ENCODE measurements around the gene COL16A1.

The COL16A1 gene

DNA sequence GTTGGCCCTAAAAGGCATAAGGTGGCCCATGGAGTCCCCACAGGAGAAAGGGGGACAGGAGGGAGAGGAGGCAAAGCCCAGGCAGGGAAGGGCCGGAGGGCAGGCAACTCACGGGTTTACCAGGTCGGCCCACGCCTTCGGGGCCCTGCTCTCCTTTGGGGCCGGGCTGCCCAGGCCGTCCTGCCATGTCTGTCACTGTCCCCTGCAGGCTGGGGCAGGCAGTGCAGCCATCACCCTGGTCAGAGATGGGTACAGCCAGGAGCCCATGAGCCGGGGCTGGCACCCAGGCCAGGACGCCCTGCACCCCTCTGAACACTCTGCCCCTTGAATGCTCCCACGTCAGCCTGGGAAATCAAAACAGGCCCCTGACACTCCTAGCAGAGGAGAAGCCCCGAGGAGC is 19.8 kb downstream of the COL16A1 start:
- DNase-seq (ENCODE audit: low spot score) = no peak

DNA sequence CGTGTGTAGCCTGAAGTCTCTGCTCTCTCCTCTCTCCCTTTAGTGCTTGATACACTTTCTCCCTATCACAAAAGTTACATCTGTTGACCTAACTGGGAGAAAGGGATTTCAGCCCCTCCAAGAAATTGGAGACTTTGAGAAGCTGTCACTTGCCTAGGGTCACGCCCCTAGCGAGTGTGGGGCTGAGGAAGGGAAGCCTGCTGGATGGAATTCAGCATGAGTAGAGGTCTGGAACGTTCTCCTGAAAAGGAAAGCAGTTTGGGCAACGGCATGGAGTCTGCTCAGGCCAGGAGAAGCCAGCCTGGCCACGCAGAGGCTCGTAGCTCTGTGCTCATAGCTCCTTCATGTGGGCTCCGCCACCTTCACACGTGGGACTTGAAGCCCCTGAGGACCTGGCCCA is 22.4 kb downstream of the COL16A1 start:
- DNase-seq (ENCODE audit: low spot score) = no peak

GRCh38 chr1:31679676-31680230 is 24.1 kb downstream of the COL16A1 start:
- no peak for DNase-seq (ENCODE audit: low spot score)

GRCh38 chr1:31679091-31679490 is 24.7 kb downstream of the COL16A1 start:
- DNase-seq (ENCODE audit: low spot score) = no peak

DNA sequence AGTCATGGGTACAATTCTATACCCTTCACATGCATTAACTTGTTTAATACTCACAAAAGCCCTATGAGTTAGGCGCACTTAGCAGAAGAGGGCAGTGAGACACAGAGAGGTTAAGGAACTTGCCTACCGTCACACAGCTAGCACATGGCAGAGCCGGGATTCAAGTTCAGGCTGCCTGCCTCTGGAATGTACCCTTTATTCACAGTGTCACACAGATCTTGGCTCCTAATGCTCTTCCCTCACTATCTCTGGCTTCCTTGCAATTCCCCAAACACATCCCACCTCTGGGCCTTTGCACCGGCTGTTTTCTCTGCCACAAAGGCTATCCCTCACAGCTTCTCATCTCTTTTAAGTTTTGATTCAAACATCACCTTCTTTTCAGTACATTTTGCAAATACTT is 25.1 kb downstream of the COL16A1 start:
- no peak for DNase-seq (ENCODE audit: low spot score)

- no peak for DNase-seq (ENCODE audit: low spot score)
These were observed 25.9 kb downstream of the COL16A1 start for GRCh38 chr1:31677949-31678348.

DNA sequence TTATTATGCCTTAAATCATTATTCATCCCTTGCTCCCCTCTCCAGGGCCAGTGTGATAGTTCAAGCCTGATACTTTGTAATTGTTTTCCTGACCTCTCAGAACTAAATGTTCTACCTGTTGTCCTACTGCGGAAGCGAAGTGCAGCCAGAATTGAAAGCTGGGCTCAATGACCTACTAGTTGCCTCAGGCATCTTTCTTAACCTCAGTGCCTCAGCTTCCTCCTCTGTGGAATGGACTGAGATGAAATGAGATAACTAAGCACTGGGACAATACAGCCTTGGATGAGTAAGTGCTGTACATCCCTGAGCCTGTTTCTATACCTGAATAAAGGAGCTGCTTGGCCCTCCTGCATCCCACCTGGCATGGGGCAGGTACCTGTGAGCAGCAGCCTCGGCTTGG is 26.4 kb downstream of the COL16A1 start:
- no peak for DNase-seq (ENCODE audit: low spot score)

DNA sequence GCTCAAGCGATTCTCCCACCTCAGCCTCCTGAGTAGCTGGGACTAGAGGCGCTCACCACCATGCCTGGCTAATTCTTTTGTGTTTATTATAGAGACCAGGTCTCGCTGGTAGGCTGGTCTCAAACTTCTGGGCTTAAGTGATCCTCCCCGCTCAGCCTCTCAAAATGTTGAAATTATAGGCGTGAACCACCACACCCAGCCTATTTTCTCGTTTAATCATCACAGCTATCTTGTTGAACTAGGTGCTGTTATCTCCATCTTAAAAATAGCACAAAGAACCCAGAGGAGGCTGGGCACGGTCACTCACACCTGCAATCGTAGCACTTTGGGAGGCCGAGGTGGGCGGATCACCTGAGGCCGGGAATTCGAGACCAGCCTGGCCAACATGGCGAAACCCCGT is 28.1 kb downstream of the COL16A1 start:
- no peak for DNase-seq (ENCODE audit: low spot score)

DNA sequence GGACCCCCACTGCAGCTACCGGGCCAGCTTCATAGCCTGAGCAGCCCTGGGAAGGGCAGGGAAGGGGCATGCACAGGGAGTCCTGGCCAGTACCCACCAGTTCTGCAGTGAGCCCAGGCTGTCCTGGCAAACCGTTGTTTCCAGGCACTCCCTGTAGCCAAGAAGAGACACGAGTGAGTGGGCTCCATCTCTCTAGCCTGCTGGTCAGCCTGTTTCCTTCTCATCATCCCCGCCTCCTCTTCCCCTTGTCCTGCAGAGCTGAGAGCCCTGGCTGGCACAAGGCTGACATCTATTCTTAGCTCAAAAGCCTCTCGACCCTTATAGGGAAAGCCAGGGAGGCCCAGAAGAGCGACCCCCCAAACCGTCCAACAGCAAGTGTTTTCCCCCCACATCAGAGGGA is 28.7 kb downstream of the COL16A1 start:
- DNase-seq (ENCODE audit: low spot score) = no peak

GRCh38 chr1:31674626-31675025 is 29.2 kb downstream of the COL16A1 start:
- DNase-seq (ENCODE audit: low spot score) = no peak

- no peak for DNase-seq (ENCODE audit: low spot score)
These were observed 30.4 kb downstream of the COL16A1 start for GRCh38 chr1:31673433-31673832.

DNA sequence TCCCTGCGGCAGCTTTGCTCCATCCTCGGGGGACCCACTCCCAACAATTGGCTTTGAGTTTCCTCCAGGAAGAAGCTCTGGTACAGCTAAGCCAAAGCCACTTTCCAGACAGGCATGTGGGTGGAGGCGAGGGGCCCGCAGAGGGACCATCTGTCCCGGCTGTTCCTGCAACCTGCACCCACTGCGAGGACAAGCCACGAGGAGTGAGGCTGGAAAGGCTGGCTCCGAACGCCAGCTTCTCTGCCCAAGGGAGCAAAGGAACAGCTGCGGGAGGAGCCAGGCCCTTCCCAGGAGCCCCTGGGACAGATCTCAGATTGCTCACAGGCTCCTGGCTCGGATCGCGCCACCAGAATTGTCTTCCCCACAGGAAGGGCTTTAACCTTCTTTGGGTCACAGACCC is 30.8 kb downstream of the COL16A1 start:
- no peak for DNase-seq (ENCODE audit: low spot score)

GRCh38 chr1:31671561-31672201 is 32.1 kb downstream of the COL16A1 start:
- no peak for DNase-seq (ENCODE audit: low spot score)

- no peak for DNase-seq (ENCODE audit: low spot score)
These were observed 32.7 kb downstream of the COL16A1 start for GRCh38 chr1:31671147-31671546.

- no peak for DNase-seq (ENCODE audit: low spot score)
These were observed 33.2 kb downstream of the COL16A1 start for GRCh38 chr1:31670593-31670964.

DNA sequence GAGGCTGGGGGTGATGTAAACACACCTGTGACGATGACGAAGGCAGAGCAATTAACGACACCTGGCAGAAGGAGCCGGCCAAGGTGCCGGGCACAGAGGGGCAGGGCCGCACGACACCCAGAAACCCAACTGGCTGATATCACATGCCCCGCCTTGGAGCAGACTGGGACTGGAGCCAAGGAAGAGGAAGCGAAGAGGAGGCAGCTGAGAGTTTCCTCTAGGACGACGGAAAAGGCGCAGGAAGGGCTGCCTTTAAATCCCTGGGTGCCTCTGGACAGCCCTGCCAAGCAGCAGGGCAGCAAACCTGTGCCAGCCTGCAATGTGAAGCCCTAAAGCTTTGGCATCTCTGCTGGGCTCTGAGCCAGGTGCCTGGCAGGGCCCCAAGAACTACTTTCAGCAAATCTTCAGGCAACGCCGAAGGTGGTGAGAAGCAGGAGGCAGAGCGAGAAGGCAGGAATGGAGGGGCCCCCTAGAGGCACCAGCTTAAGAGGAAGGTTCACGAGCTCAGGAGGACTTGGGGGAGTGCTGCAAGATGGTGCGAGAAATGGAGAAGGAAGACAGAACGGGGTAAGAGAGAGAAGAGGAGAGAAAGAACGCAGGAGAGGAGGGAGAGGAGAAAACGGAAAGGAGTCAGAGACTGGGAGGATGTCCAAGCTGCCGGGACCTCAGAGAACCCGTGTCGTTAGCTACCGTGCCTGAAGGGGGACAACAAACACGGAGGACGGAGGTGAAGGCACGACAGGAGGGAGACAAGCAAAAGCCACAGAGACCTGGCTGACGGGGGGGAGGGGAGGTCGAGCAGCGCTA is 33.8 kb downstream of the COL16A1 start:
- peak; percentile 23 for DNase-seq (ENCODE audit: low spot score)

DNA sequence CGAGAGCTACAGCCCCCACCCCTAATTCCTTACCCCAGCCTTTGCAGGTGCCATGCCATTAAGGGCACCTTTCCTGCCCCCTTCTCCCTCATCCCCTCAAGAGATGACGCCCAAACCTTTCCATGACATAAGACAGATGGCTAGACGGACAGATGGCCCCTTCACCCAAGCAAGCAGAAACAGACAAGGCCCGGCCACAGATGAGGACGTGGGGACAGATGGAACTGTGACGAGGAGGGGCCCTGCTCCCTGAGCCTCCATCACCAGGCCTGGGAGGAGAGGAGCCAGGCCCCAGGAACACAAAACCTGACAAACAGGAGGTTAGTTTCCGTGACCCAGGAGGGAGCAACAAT is 34.4 kb downstream of the COL16A1 start:
- DNase-seq (ENCODE audit: low spot score) = no peak

DNA sequence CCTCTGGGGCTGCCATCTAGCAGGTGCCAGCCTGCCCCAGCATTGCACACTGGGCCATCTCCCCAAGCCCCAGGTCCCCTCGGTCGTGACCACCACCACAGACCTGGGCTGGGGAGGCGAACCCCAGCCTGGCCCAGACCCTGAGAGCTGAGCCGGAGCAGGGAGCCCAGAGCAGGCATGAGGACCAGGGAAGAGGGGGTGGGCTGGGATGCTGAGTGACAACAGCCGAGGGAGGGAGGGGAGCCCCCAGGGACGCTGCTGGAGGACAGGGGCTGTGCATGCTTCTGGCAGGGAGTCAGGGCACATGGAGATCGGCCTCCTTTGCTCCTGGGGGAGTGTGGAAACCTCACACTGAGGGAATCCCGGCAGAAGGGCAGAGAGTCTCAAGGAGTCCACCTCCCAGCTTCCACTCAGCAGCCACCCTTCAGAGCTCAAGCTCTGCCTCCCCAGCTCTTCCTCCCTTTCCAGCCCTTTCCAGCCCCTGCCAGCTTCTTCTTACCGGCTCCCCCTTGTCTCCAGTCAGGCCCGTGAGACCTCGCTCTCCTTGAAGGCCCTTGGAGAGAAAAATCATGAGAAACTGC is 35.4 kb downstream of the COL16A1 start:
- no peak for DNase-seq (ENCODE audit: low spot score)

- DNase-seq (ENCODE audit: low spot score) = no peak
These were observed 36.6 kb downstream of the COL16A1 start for GRCh38 chr1:31667065-31667785.

DNA sequence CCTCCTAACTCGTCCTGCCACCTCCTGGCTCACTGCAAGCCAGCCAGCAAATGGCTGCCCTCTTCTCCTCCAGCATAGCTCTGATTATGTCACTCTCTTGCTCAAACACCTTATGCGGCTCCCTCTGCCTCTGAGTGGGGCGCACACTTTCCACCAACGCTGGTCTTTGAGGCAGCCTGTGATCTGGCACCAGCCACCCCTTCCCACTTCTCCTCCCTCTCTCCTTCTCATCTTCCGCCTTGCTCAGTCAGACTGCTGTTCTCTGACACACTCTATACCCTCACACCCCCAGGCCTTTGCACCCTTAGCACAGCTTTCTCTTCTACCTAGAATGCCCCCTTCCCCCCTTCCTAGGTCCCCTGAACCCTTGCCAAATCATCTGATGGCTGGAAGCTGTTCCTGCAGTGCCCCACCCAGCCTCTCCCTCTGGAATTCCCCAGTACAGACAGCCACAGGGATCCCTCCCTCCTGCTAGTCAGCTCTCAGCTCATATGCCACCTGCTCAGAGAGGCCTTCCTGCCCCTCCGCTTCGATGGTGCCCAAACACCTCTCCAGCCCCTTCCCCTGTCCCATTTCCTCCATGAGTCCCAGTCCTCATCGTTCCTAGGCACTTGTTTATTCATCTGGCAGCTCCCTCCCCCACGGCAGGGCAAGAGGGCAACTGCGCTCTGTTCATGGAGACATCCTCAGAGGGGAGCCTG is 37.4 kb downstream of the COL16A1 start:
- DNase-seq (ENCODE audit: low spot score) = no peak

DNA sequence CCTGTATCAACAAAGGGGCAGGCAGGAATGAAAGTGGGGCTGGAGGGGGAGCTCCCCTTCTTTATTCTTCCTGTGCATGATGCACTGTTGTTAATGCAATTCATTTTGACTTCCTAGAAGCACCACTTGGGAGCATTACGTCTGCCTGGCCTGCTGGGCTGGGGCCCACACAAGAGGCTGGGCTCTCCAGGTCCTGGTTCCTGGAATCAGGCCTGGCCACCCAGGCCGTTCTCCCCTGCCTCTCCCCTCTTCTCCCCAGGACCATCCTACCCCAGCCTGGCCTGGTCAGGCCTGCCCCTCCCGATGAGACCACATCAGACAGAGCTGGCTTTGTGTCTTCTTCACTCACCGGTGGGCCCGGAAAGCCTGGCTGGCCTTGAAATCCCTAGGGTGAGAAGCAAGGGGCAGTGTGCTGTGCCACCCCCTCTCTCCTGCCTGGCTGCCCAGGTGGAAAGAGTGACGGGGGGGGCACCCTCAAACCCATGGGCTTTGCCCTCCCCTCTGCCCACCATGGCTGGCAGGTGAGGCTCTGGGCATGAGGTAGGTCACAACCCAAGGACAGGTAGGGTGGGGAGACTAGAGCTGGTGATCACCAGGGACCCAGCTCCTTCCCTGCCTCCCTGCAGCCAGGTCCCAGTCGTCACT is 38.5 kb downstream of the COL16A1 start:
- no peak for DNase-seq (ENCODE audit: low spot score)
